D721Med (cell line): ENCODE measurements around the gene KCNK13.
A peak's percentile ranks its signal among the peaks of the same experiment; 100 is the strongest.
"Not testable (repeated sequence)": the region's sequence is repeated elsewhere in the genome, so short reads cannot be mapped to it uniquely, and the experiment has no call there.

ENCODE experiments used
- DNase-seq: peaks from one replicate; pipeline ENCODE4 v3.0.0; 2011; ENCODE audit warnings: low spot score; ENCODE audit not compliant: insufficient read length
- FAIRE-seq: peaks from 2 replicates; lab custom pipeline; 2011; peaks lifted over from hg19 to GRCh38; lab: Jason Lieb, UNC
- TF ChIP-seq, protein P1 (sequence below): IDR thresholded peaks from 2 replicates; pipeline ENCODE4 v1.5.1; 2012; ENCODE audit warnings: mild to moderate bottlenecking, control low read depth; ENCODE audit not compliant: insufficient read depth; ENCODE audit errors: missing control alignments

KCNK13 gene

DNA sequence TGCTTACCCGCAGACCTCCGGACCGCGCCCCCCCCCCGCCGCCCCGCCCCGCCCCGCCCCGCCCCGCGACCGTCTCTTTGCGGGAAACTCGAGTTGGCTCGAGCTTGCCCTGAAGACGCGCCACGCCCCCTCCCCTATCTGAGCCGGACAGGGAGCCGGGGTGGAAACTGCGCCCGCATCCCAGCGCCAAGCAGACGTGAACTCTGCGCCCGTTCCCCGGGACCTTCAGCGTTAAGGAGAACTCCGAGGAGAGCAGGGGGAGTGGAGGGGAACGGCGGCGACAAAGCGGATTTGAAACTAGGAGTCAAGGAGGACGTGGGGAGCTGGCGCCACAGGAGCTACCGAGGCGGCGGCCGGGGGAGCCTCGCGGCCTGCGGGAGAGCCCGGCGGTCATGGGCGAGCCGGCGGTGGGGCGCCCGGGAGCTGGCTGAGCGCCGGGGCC, at the start of gene KCNK13:
KCNK13 (plus strand) TSS at position 310 of the 442 bp plus-strand sequence. CDS start 212 bp downstream, outside the sequence.
- DNase-seq (peak; percentile 41), FAIRE-seq (no peak)
- TF ChIP-seq, protein P1, sequence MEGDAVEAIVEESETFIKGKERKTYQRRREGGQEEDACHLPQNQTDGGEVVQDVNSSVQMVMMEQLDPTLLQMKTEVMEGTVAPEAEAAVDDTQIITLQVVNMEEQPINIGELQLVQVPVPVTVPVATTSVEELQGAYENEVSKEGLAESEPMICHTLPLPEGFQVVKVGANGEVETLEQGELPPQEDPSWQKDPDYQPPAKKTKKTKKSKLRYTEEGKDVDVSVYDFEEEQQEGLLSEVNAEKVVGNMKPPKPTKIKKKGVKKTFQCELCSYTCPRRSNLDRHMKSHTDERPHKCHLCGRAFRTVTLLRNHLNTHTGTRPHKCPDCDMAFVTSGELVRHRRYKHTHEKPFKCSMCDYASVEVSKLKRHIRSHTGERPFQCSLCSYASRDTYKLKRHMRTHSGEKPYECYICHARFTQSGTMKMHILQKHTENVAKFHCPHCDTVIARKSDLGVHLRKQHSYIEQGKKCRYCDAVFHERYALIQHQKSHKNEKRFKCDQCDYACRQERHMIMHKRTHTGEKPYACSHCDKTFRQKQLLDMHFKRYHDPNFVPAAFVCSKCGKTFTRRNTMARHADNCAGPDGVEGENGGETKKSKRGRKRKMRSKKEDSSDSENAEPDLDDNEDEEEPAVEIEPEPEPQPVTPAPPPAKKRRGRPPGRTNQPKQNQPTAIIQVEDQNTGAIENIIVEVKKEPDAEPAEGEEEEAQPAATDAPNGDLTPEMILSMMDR, result no peak

DNA sequence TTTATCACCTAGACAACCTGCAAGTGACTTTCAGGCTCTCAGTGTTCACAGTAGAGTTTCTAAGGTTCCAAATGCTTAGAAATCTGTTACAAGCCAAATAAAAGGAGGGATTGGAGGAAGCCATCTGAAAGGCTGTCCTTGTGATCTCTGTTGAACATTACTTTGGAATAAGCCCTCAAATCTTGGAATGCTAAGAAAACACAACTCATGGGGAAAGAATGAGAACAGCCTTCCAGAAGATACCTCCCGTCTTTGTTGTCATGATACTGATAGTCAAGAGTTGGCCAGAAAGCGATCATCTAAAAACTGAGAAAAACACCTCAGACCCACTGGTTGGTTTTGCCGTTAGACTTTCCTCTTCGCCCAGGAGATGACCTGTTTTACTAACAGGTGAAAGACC, 44.4 kb upstream of the KCNK13 start:
- TF ChIP-seq, protein P1, result no peak
- DNase-seq, result no peak
- FAIRE-seq, result no peak

DNA sequence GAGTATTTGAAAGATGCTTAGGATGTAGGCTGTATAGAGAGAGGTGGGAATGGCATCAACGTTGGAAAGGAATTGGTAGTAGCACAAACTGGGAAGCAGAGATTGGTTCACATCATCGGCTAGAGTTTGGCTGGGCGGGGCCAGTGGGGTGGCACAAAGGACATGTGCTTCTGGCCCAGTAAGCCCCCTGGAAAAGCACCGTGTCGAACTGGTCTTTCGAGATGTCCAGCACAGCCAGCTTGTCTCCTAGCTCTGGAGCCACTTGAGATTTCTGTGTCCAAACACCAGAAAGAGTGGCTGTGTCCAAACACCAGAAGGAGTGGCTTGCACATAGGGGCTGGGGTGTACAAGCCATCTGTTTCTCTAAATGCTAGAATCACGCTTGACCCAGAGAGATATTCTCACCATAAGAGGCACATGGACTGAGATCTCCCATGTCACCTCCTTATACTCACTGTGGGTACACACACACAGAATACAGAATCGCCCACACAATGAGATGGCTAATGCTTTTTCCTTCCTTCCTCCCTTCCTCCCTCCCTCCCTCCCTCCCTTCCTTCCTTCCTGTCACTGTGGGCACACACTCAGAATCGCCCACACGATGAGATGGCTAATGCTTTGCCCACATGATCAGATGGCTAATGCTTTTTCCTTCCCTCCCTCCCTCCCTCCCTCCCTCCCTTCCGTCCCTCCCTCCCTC, 41.8 kb upstream of the KCNK13 start:
- DNase-seq (no peak), FAIRE-seq (no peak)

DNA sequence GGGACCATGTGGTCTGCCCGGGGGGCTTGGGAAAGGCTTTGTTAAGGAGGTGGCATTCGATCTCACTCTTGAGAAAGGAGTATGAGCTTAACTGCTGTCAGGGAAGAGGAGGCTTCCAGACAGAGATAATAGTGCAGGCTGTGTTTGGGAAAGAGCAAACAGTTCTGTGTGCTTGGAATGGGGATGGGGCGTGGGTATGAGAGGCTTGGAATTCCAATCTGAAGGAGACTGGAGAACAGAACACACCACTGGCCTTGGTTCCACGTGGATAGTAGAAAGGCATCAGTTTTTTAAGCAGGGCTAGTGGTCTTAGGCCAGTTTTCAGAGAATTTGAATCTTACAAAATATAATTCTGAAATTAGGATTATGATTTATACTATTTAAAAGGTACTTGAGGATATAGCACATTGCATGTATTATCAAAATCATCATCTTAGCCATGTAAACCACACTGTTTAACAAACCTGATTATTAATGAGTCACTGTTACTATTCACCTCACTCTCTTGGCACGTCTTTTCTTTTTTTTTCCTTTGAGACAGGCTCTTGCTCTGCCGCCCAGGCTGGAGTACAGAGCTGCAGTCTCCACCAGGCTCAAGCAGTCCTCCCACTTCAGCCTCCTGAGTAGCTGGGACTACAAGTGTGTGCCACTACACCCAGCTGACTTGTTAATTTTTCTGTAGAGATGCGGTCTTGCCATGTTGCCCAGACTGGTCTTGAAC, 38.5 kb upstream of the KCNK13 start:
- TF ChIP-seq, protein P1, result no peak
- FAIRE-seq (no peak), DNase-seq (no peak)

More for the DNA sequence above, 41.8 kb upstream of the KCNK13 start:
- TF ChIP-seq, protein P1, result no peak

DNA sequence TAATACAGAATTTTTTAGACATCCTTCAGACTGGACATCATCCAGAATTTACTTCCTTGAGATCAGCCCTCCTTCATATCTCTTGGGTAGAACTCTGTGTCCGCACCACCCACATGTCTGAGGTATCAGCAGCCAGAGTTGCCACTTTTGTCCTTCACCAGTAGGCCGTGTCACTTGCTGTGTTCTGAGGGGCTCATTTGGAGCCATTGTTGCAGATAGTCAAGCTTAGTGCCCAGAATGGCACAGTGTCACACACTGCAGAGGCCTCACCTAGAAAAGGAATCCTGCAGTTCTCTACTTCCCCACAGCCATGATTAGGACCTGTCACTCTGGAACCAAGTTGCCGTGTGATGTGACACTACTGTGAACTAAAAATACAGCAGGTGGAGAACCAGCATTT, 36.9 kb upstream of the KCNK13 start:
- FAIRE-seq (no peak), DNase-seq (no peak)
- TF ChIP-seq, protein P1, result no peak

DNA sequence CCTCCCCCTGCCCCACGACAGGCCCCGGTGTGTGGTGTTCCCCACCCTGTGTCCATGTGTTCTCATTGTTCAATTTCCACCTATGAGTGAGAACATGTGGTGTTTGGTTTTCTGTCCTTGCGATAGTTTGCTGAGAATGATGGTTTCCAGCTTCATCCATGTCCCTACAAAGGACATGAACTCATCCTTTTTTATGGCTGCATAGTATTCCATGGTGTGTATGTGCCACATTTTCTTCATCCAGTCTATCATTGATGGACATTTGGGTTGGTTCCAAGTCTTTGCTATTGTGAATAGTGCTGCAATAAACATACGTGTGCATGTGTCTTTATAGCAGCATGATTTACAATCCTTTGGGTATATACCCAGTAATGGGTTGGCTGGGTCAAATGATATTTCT, 35.2 kb upstream of the KCNK13 start:
- FAIRE-seq, DNase-seq: not testable (repeated sequence)

DNA sequence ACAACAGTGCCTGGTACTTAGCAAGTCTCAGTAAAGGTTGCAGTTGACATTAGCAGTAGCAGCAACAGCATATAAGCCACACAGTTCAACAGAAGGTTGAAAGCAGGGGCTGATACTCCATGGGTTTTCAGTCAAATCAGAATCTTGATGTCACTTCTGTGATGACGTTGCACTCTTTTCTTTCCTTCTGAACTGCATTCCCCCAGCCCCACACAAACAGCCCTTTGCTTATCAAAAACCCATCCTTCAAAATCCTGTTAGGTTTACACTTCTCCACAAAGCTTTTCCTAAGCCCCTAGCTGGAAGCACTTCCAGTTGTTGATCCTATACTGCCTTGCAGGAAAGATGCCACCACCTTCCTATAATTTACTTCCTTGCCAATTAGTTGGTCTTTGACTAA, 34.0 kb upstream of the KCNK13 start:
- DNase-seq (no peak), FAIRE-seq (no peak)
- TF ChIP-seq, protein P1, result no peak
